Right ventricle myocardium inferior (tissue), 1 donor: ENCODE measurements around the gene SH3TC1. TPM values are rescaled to one million over a fixed set of nuclear protein-coding genes. Genes with fewer than 3 reads are reported as not detected.

Experiments used
- ATAC-seq: fragments of 200-7000 bp; cut with Tn5 transposase; one replicate; pipeline ENCODE4 v1.9.1; 2020; ENCODE audit warnings: mild to moderate bottlenecking, moderate library complexity
- DNase-seq: peaks from one replicate; pipeline ENCODE4 v3.0.0; 2021; ENCODE audit errors: missing footprints
- intact Hi-C: fragments of 100-400 bp; cut with DNase I; formaldehyde crosslinking; loops from one replicate; pipeline ENCODE4 v1.11.0; 2022
- total RNA-seq: library from RNA; stranded (reverse); fragmentation: NEBNext Ultra II Directional; extraction: Animal tissue kit (Norgen Biotek cat#: 25700); gene quantifications from one replicate; pipeline ENCODE4 v1.2.1, GENCODE V29; 2021
- donor health status: DM: no; HTN: yes; CAD: no; lungs with severe emphysema.

Gene SH3TC1
- total RNA-seq, 1 donor from 2014 or later: 11.2 TPM

DNA sequence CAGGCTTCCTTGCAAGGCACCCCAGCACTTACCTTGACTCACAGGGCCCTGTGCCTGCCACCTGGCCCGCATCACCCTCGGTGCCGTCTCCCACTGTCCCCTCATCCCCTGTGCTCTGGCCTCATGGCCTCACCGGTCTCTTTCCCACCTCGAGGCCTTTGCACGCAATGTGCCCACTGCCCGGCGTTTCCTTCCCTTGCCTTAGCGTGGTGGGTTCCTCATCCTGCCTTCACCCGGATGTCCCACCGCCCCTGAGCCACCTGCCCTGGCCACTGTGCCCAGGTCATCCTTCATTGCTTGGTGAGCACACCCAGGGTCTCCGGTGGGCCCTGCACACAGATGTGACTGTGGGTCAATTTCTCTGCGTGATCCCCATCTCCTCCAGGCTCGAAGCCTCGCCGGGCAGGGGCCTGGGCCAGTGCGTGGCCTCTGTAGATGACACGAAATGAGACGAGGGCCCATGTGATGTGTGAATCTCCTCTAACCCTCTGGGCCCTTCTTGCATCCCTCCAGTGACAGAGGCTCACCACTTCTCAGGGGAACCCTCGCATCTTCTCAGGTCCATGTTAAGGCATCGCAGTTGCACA is 75.1 kb downstream of the SH3TC1 start:
- intact Hi-C loops: loop anchor here (2.0 kb wide), 2 partner anchors 33 to 129 kb away; no protein-coding TSS in a partner anchor
- DNase-seq (peak; percentile 50), ATAC-seq (no peak)

DNA sequence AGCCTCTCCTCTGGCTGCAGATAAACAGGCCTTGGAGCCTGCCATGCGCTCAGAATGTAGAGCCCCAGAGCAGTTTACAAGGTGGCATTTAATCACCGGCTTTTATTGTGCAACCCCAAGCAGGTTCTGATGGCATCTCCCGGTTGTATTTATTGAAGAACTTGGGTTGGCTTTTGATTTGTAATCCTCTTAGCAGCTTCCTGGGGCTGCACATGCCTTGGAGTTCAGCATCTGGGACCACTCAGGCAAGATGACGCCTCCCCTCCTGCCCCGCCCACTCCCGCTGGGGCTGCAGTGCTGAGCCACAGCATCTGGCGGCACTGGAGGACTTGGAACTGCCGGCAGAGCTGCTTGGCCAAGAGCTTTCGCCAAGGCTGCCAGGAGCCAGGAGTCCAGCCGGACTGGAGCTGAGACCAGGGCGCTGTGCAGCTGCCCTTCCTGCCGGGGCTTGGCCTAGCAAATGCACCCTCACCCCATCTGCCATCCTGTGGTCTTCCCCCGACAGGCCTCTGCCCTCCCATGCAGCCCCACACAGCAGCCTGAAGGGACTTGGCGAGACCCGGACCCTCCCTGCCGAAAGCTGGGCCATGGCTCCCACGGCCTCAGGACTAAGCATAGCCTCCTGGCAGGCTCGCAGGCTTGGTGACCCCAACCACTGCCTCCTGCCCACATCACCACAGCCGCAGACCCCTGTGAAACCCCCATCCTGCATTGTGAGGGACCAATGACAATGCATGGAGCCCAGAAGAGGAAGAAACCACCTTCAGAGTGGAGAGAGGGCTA is 75.9 kb downstream of the SH3TC1 start:
- intact Hi-C loops: loop anchor here (2.0 kb wide), 2 partner anchors 32 to 128 kb away; no protein-coding TSS in a partner anchor
- ATAC-seq (peak; percentile 80), DNase-seq (peak; percentile 93)

DNA sequence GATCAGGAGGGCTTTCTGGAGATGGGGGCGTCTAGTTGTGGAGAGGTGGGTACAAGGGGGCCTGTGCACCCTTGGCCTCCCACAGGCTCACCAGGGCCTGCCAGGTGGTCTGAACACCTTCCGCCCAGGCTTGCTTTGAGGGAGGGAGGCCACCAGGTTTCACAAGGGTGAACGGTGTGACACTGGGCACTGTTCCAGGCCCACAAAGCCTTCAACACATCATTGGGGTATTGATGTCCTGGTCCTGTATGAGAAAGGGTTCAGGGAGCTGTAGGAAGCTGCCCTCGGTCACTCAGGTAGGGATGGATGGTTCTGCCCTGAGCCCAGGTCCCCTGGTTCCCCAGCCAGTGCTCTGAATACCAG is 76.4 kb downstream of the SH3TC1 start:
- intact Hi-C loops: loop anchor here (2.0 kb wide), 2 partner anchors 31 to 127 kb away; no protein-coding TSS in a partner anchor
- ATAC-seq (no peak), DNase-seq (peak; percentile 11)

DNA sequence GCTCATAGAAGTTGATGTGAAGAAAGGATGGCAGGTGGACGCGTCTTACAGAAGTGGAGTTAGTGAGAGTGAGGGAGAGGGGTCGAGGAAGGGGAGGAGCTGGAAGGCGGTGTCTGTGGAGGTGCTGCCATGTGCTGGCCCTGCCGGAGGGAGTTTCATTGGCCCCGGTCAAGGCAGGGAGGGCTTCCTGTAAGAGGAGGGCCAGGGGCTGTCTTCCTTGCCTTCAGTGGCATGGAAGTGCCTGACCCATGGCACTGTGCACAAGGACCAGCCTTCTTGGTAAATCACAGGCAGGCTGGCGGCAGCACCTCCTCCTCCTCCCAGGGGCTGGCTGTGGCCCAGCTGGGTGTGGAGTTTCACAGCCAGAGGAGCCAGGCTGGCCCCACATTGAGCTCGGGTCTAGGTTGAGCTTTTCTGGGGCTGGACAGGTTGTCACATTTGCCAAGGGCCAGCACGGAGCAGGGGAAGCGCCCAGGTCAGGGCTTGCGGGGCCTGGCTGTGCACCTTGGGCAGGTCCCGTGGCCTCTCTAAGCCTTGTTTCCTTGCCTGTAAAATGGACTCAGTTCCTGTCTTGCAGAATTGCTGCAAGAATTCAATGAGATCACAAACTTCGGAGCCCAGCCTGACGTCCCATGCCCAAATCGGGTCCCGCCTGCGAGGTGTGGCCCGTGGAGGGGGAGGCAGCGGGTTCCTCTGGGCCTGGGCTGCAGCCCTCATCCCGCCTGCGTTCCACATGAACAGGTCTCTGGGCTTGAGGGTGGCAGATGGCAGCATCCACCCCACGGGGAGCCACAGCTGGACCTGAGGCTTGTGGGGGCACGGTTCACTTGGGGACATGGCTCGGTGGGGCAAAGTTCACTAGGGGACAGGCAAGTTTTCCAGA is 77.5 kb downstream of the SH3TC1 start:
- ATAC-seq (peak; percentile 23), DNase-seq (peak; percentile 85)
- intact Hi-C loops: no loop called here

DNA sequence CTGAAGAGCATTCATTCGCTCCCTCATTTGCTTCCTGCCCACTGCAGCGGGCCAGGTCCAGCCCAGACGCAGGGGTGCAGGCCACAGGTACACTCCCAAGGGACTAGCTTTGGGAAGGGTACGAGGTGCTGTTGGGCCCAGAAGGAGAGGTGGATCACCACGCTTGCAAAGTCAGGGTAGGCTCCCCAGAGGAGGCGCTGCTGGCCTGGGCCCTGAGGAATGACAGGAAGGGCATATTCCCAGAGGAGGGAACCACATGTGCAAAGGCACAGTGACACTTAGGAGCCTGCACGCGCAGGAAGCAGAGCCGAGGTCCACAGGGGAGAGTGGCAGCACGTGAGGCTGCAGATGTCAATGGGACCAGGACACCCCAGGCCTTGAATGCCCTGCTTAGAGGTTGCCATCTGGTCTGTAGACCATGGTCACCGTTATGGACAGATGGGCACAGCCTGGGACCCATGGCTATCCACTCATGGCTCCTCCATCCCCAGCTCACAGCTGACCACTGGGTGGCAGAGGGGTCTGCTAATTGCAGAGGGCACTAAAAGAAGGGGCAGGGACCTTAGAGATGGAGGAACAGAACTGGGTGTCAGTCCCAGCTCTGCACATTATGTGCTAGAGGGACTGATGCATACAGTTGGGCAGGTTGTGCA is 78.4 kb downstream of the SH3TC1 start:
- DNase-seq (peak; percentile 40), ATAC-seq (no peak)
- intact Hi-C loops: no loop called here

DNA sequence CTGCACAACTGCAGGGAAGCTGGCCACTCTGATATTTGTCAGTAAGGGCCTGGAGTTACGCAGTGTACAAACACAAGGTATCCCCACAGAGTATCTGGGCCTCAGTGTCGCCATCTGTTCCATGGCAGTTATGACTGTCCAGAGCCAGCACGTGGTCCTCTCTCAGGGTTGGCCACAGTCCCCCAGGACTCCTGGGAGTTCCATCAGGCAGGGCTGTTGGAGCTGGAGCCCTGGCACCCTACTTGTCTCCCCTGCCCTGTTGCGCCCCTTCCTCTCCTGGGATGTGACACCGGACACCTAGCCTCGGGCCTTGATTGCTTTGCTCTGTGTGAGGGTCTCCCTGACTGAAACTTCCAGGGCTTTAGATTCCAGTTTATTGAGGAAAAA is 78.9 kb downstream of the SH3TC1 start:
- peak; percentile 65 for DNase-seq

DNA sequence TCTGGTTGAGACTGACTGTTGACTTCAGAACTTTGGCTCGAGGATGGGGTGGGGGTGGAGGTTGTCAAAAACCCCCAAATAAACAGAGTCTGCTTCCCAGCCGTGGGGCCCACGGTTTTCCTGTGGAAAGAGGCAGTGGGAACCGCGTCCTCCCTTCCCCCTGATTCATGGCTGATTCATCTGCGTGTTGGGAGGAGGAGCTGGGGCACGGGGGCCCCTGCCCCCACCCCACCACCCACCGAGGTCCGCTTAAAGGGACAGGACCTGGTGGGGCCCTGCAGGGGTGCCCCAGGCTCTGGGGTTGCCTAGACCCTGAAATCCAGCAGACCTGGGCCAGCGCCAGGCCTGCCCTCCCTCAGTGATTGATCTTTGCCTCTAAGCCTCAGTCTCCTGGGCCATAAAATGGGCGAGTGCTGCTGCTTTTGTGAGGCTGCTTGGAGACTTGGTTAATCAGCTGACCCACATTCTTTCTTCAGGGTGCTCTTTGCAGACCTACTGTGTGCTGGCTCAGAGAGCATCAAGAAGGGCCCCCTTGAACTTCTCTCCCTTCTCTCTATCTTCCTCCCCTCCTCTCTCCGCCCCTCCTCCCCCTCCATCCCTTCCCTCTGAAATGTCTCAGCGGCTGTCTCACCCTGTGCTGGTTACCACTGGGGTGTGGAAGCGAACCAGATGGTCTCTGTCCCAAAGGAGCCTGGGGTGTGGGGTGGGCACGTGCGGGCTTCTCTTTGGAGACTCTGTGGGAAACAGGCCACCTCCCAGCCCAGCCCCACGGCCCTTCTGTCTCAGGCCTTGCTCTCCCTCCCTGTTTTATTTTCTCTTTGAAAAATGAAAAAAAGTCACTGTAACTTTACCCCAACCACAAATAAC is 79.6 kb downstream of the SH3TC1 start:
- ATAC-seq (no peak), DNase-seq (peak; percentile 75)
- intact Hi-C loops: no loop called here

More for the DNA sequence above, 78.9 kb downstream of the SH3TC1 start:
- ATAC-seq: no peak
- intact Hi-C loops: no loop called here

DNA sequence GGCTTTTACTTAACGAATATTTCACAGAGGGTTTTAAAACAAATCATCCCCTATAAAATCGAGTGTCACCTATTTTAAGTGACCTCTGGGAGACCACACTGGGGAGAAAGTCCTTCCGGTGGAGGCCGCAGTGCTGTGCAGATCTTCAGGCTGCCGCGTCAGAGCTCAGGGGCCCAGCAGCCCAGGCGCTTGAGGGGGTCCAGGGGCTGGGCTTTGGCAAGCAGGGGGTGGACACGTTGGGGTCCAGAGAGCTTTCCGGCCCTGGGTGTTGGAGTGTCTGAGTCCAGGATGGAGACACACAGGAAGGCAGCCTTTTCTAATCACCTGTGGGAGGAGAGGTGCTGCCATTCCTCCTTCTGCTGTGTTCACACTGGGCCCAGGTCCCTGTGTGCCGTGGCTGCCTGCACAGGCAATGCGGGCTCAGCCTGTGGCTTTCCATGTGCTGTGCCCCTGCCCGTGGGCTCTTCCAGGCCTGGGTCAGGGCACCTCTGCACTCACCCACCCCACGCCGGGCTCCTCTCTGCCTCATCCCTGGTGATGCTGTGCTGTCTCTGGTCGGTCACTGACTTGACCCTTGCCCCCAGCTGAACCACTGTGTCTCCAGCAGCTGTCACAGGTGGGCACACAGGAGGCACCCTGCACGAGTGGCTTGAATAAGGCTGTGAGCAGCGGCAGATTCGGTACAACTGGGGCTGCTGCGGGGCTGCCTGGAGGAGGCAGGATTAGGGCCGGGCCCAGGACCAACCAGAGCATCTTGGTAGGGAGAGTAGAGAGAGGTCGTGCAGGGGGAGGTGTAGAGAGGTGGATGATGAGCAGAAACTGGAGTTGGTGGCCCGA is 80.4 kb downstream of the SH3TC1 start:
- intact Hi-C loops: loop anchor here (2.0 kb wide), 1 partner anchor 61 kb away; no protein-coding TSS in a partner anchor
- DNase-seq: peak; percentile 31
- no peak for ATAC-seq

DNA sequence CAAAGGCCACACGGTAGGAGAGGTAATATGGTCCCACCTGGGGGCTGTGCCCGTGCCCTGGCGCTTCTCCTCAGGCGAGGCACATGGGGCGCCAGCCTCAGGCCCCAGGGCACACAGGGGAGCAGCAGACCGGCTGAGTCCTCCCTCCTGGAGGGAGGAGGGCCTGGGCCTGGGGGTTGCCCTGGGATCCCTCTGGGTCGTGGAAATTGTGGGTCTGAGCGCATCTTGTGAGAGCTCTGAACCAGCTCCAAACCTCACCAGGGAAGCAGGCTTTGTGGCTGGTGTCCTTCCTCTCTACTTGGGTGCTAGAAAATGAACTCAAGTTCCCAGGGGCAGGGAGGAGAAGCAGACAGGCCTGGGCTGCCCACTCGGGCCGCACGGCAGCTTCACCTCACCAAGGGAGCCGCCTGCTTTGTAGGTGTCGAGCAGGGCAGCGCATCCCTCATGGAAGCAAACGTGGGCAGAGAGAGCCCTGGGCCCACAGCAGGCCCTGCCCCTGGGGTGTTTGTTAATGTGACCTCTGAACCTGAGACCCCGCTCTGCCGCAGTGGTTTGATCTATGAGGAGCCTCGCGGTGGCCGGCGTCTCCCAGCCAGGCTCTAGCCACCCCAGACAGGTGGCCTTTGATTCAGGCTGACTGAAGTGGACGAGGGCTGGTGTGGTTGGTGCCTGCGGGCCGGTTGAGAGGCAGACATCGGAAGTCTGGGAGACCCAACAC is 81.2 kb downstream of the SH3TC1 start:
- DNase-seq: peak; percentile 70
- intact Hi-C loops: loop anchor here (2.0 kb wide), 1 partner anchor 60 kb away; no protein-coding TSS in a partner anchor

DNA sequence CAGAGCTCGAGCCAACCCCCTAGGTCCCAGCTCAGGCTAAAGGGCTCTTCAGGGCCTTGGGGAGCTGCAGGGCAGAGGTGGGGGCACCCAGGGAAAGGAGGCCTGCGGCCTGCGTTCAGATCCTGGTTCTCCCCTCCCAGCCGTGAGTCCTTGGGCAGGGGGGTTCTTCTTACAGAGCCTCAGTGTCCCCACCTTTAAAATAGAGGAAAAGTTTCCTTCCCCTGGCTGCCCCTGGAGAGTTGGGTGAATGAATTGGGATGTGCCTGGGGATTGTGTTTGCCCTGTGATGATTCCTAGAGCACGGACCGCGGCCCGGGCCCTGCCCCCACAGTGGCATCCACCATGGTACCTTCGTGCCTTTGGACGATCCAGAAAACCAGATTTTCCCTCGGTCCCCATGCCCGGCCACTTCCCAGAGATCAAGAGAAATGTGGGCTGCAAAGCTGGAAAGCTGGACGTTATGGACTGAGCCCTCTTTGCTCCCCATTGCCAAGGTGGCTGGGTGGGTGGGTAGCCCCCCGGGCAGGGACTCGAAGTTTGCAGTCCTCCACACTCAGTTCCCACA is 81.9 kb downstream of the SH3TC1 start:
- intact Hi-C loops: loop anchor here (2.0 kb wide), 1 partner anchor 60 kb away; no protein-coding TSS in a partner anchor
- ATAC-seq (no peak), DNase-seq (no peak)

More for the DNA sequence above, 81.2 kb downstream of the SH3TC1 start:
- ATAC-seq: no peak

DNA sequence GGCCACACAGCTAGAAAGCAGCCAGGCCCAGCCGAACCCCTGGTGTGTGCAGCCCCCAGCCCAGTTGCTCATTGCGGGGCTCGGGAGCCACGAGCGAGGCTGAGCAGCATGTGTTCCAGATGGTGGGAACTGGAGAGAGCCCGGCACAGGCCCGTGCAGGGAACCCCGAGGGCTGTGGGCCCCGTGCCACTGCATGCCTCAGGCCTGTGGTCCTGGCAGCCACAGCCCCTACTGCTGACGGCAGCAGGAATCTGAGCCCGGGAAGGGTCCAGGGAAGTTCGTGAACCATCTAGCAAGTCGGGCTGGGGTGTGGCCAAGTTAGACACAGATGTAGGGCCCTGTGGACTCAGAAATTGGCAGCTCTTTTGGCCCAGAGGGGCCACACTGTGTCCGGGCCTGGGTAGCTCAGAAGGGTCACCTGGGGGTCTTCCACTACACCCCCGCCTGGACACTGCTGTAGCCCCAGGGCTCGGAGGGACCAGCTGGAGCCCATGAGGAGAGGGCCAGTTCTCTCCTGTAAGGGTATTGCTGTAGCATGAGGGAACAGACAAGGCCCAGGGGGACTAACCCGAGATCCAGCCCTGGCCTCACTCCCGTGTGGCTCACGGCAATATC is 82.5 kb downstream of the SH3TC1 start:
- intact Hi-C loops: loop anchor here (2.0 kb wide), 1 partner anchor 59 kb away; no protein-coding TSS in a partner anchor
- peak; percentile 92 for DNase-seq
- peak; percentile 77 for ATAC-seq

DNA sequence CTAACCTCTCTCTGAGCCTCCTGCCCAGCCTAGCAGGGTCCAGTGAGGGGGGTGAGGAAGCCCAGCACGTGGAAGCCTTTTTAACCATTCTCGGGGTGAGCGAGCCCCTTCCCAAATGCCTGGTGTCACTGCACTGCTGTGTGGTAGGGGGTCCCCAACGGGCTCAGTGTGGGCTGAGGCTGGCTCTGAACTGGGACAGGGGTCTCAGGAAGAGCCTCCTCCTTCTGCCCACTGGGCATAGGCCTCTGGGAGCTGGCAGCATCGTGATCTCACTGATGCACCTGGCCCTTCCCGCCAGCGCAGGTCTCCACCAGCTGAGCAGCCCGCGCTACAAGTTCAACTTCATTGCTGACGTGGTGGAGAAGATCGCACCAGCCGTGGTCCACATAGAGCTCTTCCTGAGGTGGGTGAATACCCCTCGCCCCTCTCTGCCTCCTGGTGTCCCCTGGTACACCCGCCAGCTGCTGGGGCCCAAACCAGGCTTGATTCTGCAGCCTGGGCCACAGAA is 83.1 kb downstream of the SH3TC1 start:
- DNase-seq (peak; percentile 57), ATAC-seq (no peak)
- intact Hi-C loops: no loop called here

DNA sequence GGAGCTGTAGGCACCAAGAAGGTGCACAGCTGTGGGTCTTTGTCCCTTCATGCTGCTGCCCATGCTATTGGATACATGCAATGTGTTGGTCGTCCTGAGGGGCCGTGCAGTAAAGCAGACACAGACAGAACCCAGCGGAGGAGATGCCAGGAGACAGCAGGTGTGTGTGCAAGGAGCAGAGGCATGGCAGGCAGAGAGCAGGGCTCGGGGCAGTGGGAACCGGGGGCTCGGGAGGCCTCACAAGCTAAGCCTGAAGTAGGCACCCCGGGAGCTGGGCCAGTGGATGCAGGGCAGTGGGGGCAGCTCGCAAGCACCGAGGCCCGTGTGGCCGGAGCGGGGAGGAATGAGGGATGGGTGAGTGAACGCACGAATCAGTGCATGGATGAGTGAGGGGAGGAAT is 83.7 kb downstream of the SH3TC1 start:
- DNase-seq: peak; percentile 63
- intact Hi-C loops: no loop called here

DNA sequence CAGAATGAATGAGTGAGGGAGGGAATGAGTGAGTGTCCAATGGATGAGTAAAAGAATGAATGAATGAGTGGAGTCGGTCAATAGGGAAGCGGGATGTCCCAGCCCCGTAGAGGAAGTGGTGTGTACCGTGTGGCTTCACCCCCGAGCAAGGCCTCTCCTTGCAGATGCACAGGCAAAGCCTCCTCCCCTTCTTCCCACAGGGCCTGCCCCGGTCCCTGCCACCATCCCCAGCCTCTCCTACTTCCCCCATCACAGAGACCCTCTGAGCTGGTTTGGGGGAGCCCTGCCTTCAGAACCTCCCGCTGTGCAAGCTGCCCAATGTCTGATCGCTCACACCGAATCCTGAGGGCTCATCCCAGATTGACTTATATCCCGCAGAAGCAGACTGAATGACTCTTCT is 84.1 kb downstream of the SH3TC1 start:
- intact Hi-C loops: no loop called here
- peak; percentile 35 for DNase-seq
- no peak for ATAC-seq

More for the DNA sequence above, 83.7 kb downstream of the SH3TC1 start:
- no peak for ATAC-seq

DNA sequence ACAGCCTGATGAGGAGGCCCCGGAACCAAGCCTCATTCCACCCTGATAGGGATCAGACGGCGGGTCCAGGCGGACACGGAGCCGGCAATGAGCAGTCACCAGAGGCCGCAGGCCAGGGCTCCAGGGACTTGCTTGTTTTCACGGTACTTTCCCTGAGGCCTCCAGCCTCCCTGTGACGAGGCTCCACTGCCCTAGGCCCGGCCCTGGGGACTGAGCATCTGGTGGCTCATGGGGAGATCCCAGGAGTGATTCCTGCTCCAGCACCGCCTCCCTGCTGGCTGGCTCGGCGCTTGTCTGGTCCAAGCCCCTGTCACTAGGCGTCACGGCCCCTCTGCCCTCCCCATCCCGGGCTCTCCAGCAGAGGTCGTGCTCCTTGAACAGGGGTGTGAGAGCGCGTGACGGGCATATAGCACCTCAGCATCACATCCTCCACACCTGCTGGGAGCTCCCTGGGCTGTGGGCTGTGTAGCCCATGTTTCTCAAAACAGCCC is 84.6 kb downstream of the SH3TC1 start:
- DNase-seq (peak; percentile 78), ATAC-seq (no peak)
- intact Hi-C loops: no loop called here
